ENCODE results near the gene SNX9.

SNX9 gene

GRCh38 chr6:157978021-157978783 is 155.2 kb downstream of the SNX9 start:
- no peak for DNase-seq (ENCODE audit: low read depth)

- DNase-seq (ENCODE audit: low read depth) = no peak
Observed at GRCh38 chr6:157980288-157981131, 157.5 kb downstream of the SNX9 start.

GRCh38 chr6:157981132-157981394 is 158.0 kb downstream of the SNX9 start:
- DNase-seq (ENCODE audit: low read depth) = no peak

GRCh38 chr6:157981395-157982101 is 158.5 kb downstream of the SNX9 start, which contains the start of gene SYNJ2:
Gene SYNJ2, plus strand, starts transcription at chr6:157981863. Its CDS starts 99 bp downstream, at chr6:157981962.
- DNase-seq (ENCODE audit: low read depth) = peak; percentile 62

GRCh38 chr6:157982102-157982562 is 159.1 kb downstream of the SNX9 start:
- DNase-seq (ENCODE audit: low read depth) = no peak

GRCh38 chr6:157982563-157983405 is 159.7 kb downstream of the SNX9 start:
- no peak for DNase-seq (ENCODE audit: low read depth)

- no peak for DNase-seq (ENCODE audit: low read depth)
Observed at GRCh38 chr6:157983406-157984119, 160.5 kb downstream of the SNX9 start.

- no peak for DNase-seq (ENCODE audit: low read depth)
Observed at GRCh38 chr6:157984128-157984527, 161.1 kb downstream of the SNX9 start.

- no peak for DNase-seq (ENCODE audit: low read depth)
Observed at GRCh38 chr6:157984686-157985225, 161.7 kb downstream of the SNX9 start.

GRCh38 chr6:157985378-157986155 is 162.5 kb downstream of the SNX9 start:
- DNase-seq (ENCODE audit: low read depth) = no peak

- DNase-seq (ENCODE audit: low read depth) = no peak
Observed at GRCh38 chr6:157987788-157988699, 165.0 kb downstream of the SNX9 start.

- DNase-seq (ENCODE audit: low read depth) = no peak
Observed at GRCh38 chr6:157988700-157989063, 165.6 kb downstream of the SNX9 start.

- DNase-seq (ENCODE audit: low read depth) = no peak
Observed at GRCh38 chr6:157989541-157990289, 166.7 kb downstream of the SNX9 start.

GRCh38 chr6:157990321-157991066 is 167.4 kb downstream of the SNX9 start:
- DNase-seq (ENCODE audit: low read depth) = no peak

- no peak for DNase-seq (ENCODE audit: low read depth)
Observed at GRCh38 chr6:157991067-157991432, 168.0 kb downstream of the SNX9 start.

GRCh38 chr6:157993076-157993475 is 170.0 kb downstream of the SNX9 start:
- DNase-seq (ENCODE audit: low read depth) = no peak

GRCh38 chr6:157994125-157994795 is 171.2 kb downstream of the SNX9 start:
- DNase-seq (ENCODE audit: low read depth) = no peak

All from stimulated activated CD8-positive, alpha-beta memory T cell treated with anti-CD3 and anti-CD28 coated beads, Interleukin-15, amount 100 ng/mL, for 1 hour (primary cell).